ENCODE data around the gene RAB28. TPM values are rescaled to one million over a fixed set of nuclear protein-coding genes. Genes with fewer than 3 reads are reported as not detected.
A peak's percentile ranks its signal among the peaks of the same experiment; 100 is the strongest.
"Not testable (repeated sequence)": the region's sequence is repeated elsewhere in the genome, so short reads cannot be mapped to it uniquely, and the experiment has no call there.

Gene RAB28
- total RNA-seq, 3 donors from 2014 or later = 14.2 to 14.9 (median 14.2) TPM

DNA sequence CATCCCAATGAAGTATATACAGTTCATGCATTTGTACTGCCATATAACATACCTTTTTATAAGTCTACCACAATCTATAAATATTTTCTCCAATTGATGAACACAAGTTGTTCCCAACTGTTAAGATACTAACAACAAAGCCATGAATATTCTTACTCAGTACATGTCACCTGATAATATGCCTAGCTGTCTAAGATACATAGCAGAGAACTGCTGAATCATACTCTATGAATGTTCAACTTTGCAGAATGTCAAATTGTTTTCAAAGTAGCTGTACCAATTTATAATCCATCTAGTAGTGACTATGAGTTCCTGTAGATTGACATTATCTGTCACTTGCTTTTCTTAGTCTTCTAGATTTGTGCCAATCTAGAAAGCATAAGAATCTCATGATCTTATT, 84.9 kb downstream of the RAB28 start:
- Mint-ChIP-seq H3K9me3 (no peaks in the 10 kb centered on the region), H3K4me1 (ENCODE audit: low read depth) (no peaks in the 10 kb centered on the region), H3K4me3 (no peak overlapping the region), H3K36me3 (ENCODE audit: insufficient read depth) (peaks cover 12% of the 10 kb centered on the region), H3K27me3 (ENCODE audit: low read depth) (no peaks in the 10 kb centered on the region)
- DNase-seq (no peak), ATAC-seq (no peak)

DNA sequence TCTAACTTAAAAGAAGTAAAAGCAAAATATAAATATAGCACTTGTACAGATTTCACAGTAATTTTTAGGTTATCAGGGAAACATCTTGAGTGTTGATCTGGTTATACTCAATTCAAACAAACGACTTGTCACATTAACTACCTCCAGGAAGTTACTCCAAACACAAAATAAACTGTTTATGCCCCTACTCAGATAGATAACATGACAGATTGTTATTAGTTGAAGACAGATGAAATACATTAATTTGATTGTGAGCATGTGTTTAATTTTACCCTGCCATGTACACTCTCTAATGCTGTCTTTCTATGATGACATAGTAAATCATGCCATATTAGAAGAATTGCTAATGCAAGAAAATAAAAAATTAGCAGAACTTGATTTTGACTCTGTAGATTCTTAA, 88.0 kb downstream of the RAB28 start:
- no peaks in the 10 kb centered on the region for H3K4me1 Mint-ChIP-seq (ENCODE audit: low read depth)
- ATAC-seq (no peak), DNase-seq (no peak)
- H3K27me3 Mint-ChIP-seq (ENCODE audit: low read depth) = no peaks in the 10 kb centered on the region
- H3K36me3 Mint-ChIP-seq (ENCODE audit: insufficient read depth) = peaks cover 16% of the 10 kb centered on the region
- no peak overlapping the region for H3K4me3 Mint-ChIP-seq
- H3K9me3 Mint-ChIP-seq = no peaks in the 10 kb centered on the region

DNA sequence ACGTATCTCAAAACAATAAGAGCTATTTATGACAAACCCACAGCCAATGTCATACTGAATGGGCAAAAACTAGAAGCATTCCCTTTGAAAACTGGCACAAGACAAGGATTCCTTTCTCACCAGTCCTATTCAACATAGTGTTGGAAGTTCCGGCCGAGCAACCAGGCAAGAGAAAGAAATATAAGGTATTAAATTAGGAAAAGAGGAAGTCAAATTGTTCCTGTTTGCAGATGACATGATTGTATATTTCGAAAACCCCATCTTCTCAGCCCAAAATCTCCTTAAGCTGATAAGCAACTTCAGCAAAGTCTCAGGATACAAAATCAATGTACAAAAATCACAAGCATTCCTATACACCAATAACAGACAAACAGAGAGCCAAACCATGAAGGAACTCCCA, 94.2 kb downstream of the RAB28 start:
- ATAC-seq; H3K27me3 Mint-ChIP-seq (ENCODE audit: low read depth); DNase-seq; H3K4me3 Mint-ChIP-seq; H3K9me3 Mint-ChIP-seq: not testable (repeated sequence)
- Mint-ChIP-seq H3K4me1 (ENCODE audit: low read depth) (peaks cover 22% of the 10 kb centered on the region), H3K36me3 (ENCODE audit: insufficient read depth) (peaks cover 26% of the 10 kb centered on the region)

DNA sequence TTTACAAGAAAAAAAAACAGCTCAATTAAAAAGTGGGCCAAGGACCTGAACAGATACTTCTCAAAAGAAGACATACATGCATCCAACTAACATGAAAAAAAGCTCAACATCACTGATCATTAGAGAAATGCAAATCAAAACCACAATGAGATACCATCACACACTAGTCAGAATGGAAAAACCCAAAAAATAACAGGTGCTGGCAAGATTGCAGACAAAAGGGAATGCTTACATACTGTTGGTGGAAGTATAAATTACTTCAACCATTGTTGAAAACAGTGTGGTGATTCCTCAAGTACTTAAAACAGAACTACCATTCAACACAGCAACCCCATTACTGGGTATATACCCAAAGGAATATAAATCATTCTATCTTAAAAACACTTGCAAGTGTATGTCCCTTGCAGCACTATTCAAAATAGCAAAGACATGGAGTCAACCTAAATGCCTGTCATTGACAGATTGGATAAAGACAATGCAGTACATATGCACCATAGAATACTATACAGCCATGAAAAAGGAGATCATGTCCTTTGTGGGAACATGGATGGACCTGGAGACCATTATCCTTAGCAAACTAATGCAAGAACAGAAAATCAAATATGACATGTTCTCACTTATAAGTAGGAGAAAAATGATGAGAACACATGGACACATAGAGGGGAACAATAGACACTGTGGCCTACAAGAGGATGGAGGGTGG, 97.6 kb downstream of the RAB28 start:
- H3K4me1 Mint-ChIP-seq (ENCODE audit: low read depth) = peaks cover 22% of the 10 kb centered on the region
- H3K36me3 Mint-ChIP-seq (ENCODE audit: insufficient read depth) = peaks cover 21% of the 10 kb centered on the region
- ATAC-seq = peak; percentile 59 to 60
- DNase-seq = no peak
- peaks cover 9% of the 10 kb centered on the region for H3K9me3 Mint-ChIP-seq
- no peak overlapping the region for H3K4me3 Mint-ChIP-seq
- no peaks in the 10 kb centered on the region for H3K27me3 Mint-ChIP-seq (ENCODE audit: low read depth)

- no peak for DNase-seq
- H3K9me3 Mint-ChIP-seq = peaks cover 9% of the 10 kb centered on the region
- peaks cover 18% of the 10 kb centered on the region for H3K4me1 Mint-ChIP-seq (ENCODE audit: low read depth)
- H3K27me3 Mint-ChIP-seq (ENCODE audit: low read depth) = no peaks in the 10 kb centered on the region
- H3K4me3 Mint-ChIP-seq = no peak overlapping the region
- ATAC-seq = no peak
- H3K36me3 Mint-ChIP-seq (ENCODE audit: insufficient read depth) = peaks cover 23% of the 10 kb centered on the region
Measured at GRCh38 chr4:13384055-13384454, 100.1 kb downstream of the RAB28 start.

DNA sequence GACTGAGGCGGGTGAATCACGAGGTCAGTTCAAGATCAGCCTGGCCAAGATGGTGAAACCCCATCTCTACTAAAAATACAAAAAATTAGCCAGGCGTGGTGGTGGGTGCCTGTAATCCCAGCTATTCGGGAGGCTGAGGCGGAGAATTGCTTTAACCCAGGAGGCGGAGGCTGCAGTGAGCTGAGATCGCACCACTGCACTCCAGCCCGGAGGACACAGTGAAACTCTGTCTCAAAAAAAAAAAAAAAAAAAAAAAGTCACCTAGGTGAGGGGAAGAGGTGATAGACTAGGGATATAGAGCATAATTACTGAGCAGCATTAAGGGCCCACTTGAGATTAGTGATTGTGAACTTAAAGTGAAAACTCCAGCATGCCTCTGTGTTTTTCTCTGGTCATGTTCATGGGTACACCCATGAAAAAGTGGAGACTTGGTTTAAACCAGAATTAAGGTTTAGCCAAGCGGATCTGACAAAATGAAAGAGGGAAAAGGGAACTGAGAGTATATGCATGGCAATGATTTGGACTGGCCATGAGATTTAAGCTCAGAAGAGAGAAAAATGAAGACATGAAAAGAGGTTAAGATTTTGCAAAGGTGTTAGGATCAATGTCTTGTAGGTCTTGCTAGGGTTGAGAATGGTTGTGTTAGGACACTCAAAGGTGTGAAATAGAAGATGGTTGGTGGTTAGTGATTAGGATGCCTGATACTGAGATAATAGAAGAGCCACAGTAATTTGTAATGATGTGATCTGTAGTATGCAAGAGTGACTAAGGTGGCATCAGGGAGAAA, 105.0 kb downstream of the RAB28 start:
- H3K4me1 Mint-ChIP-seq (ENCODE audit: low read depth) = no peaks in the 10 kb centered on the region
- no peaks in the 10 kb centered on the region for H3K27me3 Mint-ChIP-seq (ENCODE audit: low read depth)
- ATAC-seq (no peak), DNase-seq (no peak)
- H3K9me3 Mint-ChIP-seq = no peaks in the 10 kb centered on the region
- no peak overlapping the region for H3K4me3 Mint-ChIP-seq
- peaks cover 20% of the 10 kb centered on the region for H3K36me3 Mint-ChIP-seq (ENCODE audit: insufficient read depth)

GRCh38 chr4:13371048-13371447, 113.1 kb downstream of the RAB28 start:
- no peaks in the 10 kb centered on the region for H3K9me3 Mint-ChIP-seq
- H3K36me3 Mint-ChIP-seq (ENCODE audit: insufficient read depth) = peaks cover 31% of the 10 kb centered on the region
- no peaks in the 10 kb centered on the region for H3K4me1 Mint-ChIP-seq (ENCODE audit: low read depth)
- no peaks in the 10 kb centered on the region for H3K27me3 Mint-ChIP-seq (ENCODE audit: low read depth)
- ATAC-seq = no peak
- DNase-seq = no peak
- no peak overlapping the region for H3K4me3 Mint-ChIP-seq

GRCh38 chr4:13368217-13368616, 115.9 kb downstream of the RAB28 start:
- no peak for ATAC-seq
- H3K36me3 Mint-ChIP-seq (ENCODE audit: insufficient read depth) = peaks cover 36% of the 10 kb centered on the region
- no peak overlapping the region for H3K4me3 Mint-ChIP-seq

DNA sequence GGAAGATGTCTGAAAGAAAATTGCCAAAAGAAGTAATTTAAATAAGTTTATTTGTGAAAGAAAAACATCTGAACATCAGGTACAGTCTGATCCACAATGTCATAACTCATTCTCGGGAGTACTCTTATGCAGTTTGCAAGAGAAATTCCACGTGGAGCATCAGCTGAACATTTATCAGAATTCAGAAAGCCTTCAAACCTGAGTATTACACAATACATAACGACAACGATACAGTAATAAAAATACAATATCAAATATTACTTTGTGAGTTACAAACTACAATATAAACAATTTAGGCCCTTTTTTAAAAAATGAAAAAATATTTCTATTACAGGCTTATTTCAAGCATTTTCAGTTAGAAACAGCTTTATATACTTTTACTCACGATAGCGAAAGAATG, 116.4 kb downstream of the RAB28 start:
- Mint-ChIP-seq H3K4me3 (no peak overlapping the region), H3K9me3 (no peaks in the 10 kb centered on the region), H3K27me3 (ENCODE audit: low read depth) (no peaks in the 10 kb centered on the region), H3K4me1 (ENCODE audit: low read depth) (no peaks in the 10 kb centered on the region), H3K36me3 (ENCODE audit: insufficient read depth) (peaks cover 36% of the 10 kb centered on the region)
- ATAC-seq (no peak), DNase-seq (no peak)

More at GRCh38 chr4:13368217-13368616, 115.9 kb downstream of the RAB28 start:
- Mint-ChIP-seq H3K4me1 (ENCODE audit: low read depth) (no peaks in the 10 kb centered on the region), H3K9me3 (no peaks in the 10 kb centered on the region), H3K27me3 (ENCODE audit: low read depth) (no peaks in the 10 kb centered on the region)
- DNase-seq = no peak

DNA sequence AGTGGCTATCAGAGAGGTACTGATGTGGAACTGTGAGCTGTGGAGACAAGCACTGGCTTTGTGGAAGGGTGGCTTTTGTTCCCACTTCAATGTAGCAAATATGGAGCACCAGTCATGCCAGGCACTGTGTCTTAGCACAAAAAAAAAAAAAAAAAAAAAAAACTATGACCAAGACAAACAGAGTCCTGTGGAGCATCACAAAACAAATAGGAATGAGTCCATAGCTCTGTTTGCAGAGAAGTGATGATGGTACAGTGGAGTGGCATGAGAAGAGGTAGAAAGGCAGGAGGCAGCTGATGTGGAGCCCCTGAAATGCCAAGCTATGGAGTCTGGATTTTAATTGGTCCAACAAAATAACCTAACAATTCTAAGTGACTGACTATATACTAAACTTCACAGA, 116.9 kb downstream of the RAB28 start:
- H3K36me3 Mint-ChIP-seq (ENCODE audit: insufficient read depth) = peaks cover 36% of the 10 kb centered on the region
- H3K4me3 Mint-ChIP-seq = no peak overlapping the region
- H3K27me3 Mint-ChIP-seq (ENCODE audit: low read depth) = no peaks in the 10 kb centered on the region
- no peak for ATAC-seq
- no peaks in the 10 kb centered on the region for H3K9me3 Mint-ChIP-seq
- H3K4me1 Mint-ChIP-seq (ENCODE audit: low read depth) = no peaks in the 10 kb centered on the region
- DNase-seq = no peak

DNA sequence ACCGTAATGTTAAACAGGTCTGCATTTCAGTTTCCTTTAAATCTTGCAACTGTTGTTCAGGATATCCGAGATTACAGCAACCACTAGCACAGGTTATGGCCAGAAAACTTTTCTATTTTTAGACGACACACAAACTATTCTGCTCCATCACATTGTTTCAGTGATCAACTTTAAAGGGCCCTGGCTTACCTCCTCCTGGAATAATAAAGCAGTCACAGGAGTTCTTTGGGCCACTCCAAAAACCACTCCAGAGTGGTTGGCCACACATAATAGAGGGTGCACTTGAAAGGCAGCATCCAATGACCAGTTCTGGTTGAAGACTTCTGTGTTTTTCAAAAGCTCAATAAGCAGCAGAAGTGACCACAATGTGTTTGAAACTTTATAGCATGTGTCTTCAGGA, 118.9 kb downstream of the RAB28 start:
- Mint-ChIP-seq H3K36me3 (ENCODE audit: insufficient read depth) (peaks cover 34% of the 10 kb centered on the region), H3K9me3 (no peaks in the 10 kb centered on the region), H3K27me3 (ENCODE audit: low read depth) (no peaks in the 10 kb centered on the region), H3K4me1 (ENCODE audit: low read depth) (no peaks in the 10 kb centered on the region), H3K4me3 (no peak overlapping the region)
- no peak for ATAC-seq
- DNase-seq = no peak

DNA sequence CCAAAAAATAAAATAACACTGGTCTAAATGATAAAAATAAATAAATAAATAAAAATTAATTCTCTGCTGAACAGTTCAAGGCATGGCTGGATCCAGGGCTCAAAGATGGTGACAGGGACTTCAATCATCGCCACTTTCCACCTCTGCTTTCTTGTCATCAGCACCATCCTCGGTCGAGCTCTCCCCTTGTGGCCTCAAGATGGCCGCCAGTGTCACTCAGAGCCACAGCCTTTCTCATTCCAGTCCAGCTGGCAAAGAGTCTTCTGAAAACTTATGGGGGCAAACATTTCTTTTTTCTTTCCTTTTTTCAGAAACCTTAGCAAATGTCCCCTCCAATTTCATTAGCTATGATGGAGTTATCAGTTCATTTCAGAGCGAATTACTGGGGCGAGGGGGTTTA, 119.5 kb downstream of the RAB28 start:
- no peak for DNase-seq
- Mint-ChIP-seq H3K27me3 (ENCODE audit: low read depth) (no peaks in the 10 kb centered on the region), H3K4me3 (no peak overlapping the region), H3K9me3 (no peaks in the 10 kb centered on the region), H3K36me3 (ENCODE audit: insufficient read depth) (peaks cover 38% of the 10 kb centered on the region), H3K4me1 (ENCODE audit: low read depth) (no peaks in the 10 kb centered on the region)
- ATAC-seq = no peak

GRCh38 chr4:13364172-13364571, 120.0 kb downstream of the RAB28 start:
- H3K4me3 Mint-ChIP-seq = no peak overlapping the region
- DNase-seq = no peak
- H3K27me3 Mint-ChIP-seq (ENCODE audit: low read depth) = no peaks in the 10 kb centered on the region
- H3K4me1 Mint-ChIP-seq (ENCODE audit: low read depth) = no peaks in the 10 kb centered on the region
- no peaks in the 10 kb centered on the region for H3K9me3 Mint-ChIP-seq
- no peak for ATAC-seq
- peaks cover 35% of the 10 kb centered on the region for H3K36me3 Mint-ChIP-seq (ENCODE audit: insufficient read depth)

DNA sequence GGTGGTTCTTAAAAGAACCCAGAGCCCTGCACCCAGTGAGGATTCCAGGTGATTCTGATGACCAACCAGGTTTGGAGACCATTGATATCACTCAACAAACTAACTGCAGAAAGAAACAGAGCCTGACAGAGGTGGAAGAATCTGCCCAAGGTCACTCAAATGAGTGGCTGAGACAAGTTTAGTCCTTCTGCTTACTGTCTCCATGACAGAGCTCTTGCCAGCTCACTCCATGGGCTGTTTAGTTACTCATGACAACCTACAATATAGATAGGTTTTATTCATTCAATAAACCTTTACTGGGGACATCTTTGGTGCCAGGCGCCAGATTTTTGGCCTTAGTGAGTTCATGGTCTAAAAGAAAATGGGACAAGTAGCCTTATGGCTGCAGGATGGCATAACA, 124.3 kb downstream of the RAB28 start:
- peaks cover 14% of the 10 kb centered on the region for H3K36me3 Mint-ChIP-seq (ENCODE audit: insufficient read depth)
- no peak for DNase-seq
- no peaks in the 10 kb centered on the region for H3K9me3 Mint-ChIP-seq
- H3K27me3 Mint-ChIP-seq (ENCODE audit: low read depth) = no peaks in the 10 kb centered on the region
- no peaks in the 10 kb centered on the region for H3K4me1 Mint-ChIP-seq (ENCODE audit: low read depth)
- no peak overlapping the region for H3K4me3 Mint-ChIP-seq
- no peak for ATAC-seq
